ENCODE measurements around the gene HIVEP3. TPM values are rescaled to one million over a fixed set of nuclear protein-coding genes. Genes with fewer than 3 reads are reported as not detected.

HIVEP3 gene
- total RNA-seq, 1 donor, result 1.2 TPM

GRCh38 chr1:41783189-41783639 is 135.5 kb downstream of the HIVEP3 start:
- TF ChIP-seq CTCF (IDR thresholded peaks at IDR 0.05; ENCODE audit: insufficient read depth, low read length), result no peak
- no peak overlapping the region for H3K4me3 ChIP-seq (ENCODE audit: low read depth, low read length)
- peak; percentile 70 for DNase-seq (ENCODE audit: low read depth)

GRCh38 chr1:41780916-41781315 is 137.8 kb downstream of the HIVEP3 start:
- DNase-seq (ENCODE audit: low read depth), result no peak
- TF ChIP-seq CTCF (IDR thresholded peaks at IDR 0.05; ENCODE audit: insufficient read depth, low read length), result no peak
- H3K4me3 ChIP-seq (ENCODE audit: low read depth, low read length), result no peak overlapping the region

DNA sequence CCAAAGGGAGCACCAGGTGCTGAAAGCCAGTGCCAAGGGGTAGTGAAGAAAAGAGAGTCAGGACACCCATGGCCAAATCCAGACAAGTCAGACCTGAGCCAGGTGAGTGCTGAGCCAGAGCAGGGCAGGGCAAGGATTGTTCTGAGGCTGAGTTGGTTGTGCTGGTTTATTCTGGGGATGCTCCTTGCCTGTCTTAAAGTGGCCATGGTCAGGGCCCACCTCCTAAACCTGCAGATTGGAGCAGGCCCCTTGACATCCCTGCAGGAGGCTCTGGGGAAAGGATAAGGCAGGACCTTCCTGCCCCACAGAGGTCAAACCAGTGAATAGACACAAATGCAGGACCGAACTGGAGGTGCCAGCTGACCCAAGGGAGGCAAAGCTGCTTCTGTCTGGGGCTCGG is 138.4 kb downstream of the HIVEP3 start:
- no peak overlapping the region for H3K4me3 ChIP-seq (ENCODE audit: low read depth, low read length)
- DNase-seq (ENCODE audit: low read depth), result no peak
- TF ChIP-seq CTCF (IDR thresholded peaks at IDR 0.05; ENCODE audit: insufficient read depth, low read length), result no peak

DNA sequence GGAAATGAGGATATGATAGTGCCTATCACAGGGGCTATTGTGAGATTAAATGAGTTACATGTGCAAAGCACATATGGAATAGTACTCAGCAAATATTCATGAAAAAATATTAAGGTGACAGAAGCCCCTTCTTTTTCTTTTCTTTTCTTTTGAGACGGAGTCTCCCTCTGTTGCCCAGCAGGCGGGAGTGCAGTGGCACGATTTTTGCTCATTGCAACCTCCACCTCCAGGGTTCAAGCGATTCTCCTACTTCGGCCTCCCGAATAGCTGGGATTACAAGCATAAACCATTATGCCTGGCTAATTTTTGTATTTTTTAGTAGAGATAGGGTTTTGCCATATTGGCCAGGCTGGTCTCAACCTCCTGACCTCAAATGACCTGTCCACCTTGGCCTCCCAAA is 139.4 kb downstream of the HIVEP3 start:
- no peak for DNase-seq (ENCODE audit: low read depth)
- TF ChIP-seq CTCF (IDR thresholded peaks at IDR 0.05; ENCODE audit: insufficient read depth, low read length), result peak; percentile 24
- no peak overlapping the region for H3K4me3 ChIP-seq (ENCODE audit: low read depth, low read length)

DNA sequence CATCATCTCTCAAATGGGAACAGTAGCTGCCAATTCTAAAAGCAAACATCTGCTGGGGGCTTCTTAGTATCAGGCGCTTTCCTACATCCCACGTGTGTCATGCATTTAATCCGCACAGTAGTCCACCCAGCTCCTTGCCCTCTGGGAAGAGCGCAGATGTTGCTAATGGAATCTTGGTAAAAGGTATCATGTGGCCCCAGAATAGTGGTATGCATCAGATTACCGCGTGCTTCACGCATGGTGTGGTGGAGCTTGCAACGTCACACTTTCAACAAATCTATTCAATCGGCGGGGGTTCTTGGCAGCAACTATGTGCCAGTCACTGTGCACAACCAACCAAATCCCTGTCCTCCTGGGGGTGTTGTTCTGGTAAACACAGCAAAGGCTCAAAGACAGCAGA is 141.0 kb downstream of the HIVEP3 start:
- no peak for DNase-seq (ENCODE audit: low read depth)
- no peak overlapping the region for H3K4me3 ChIP-seq (ENCODE audit: low read depth, low read length)
- TF ChIP-seq CTCF (IDR thresholded peaks at IDR 0.05; ENCODE audit: insufficient read depth, low read length), result no peak

DNA sequence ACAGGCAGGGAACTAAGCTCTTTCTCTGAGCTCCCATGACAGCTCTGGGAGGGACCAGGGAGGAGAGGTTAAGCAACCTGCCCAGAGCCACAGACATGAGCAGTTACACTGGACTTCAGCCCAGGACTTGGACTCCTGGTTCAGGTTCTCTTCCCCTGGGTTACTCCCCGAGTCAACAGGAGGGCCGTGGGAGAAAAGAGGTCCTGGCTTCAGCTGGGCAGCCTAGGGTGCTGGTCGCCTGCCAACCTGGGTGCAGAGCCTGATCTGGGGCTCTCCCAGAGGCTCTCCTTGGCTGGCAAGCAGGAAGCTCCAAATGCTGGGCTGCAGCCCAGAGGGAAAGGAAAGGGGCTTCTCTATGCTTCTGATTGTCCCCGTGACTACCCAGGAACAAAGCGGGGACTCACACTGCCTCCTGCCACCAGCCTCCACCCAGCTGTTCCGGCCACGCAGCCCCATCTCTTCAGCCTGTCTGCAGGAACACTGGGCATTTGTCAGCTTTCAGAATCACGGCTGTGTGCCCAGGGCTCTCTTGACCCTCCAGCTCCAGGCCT is 141.8 kb downstream of the HIVEP3 start:
- DNase-seq (ENCODE audit: low read depth), result no peak
- H3K4me3 ChIP-seq (ENCODE audit: low read depth, low read length), result no peak overlapping the region
- no peak for TF ChIP-seq CTCF (IDR thresholded peaks at IDR 0.05; ENCODE audit: insufficient read depth, low read length)

- no peak overlapping the region for H3K4me3 ChIP-seq (ENCODE audit: low read depth, low read length)
- no peak for TF ChIP-seq CTCF (IDR thresholded peaks at IDR 0.05; ENCODE audit: insufficient read depth, low read length)
- no peak for DNase-seq (ENCODE audit: low read depth)
These were observed 142.7 kb downstream of the HIVEP3 start for GRCh38 chr1:41775956-41776585.

Data from fibroblast of the aortic adventitia (primary cell).